Duodenal mucosa (tissue), 2 donors: ENCODE data around the gene DLL1.

Source experiments
- H3K27ac ChIP-seq: one replicate; pipeline ENCODE4 v1.7.0; 2013; ENCODE audit warnings: low read depth, low read length
- H3K27me3 ChIP-seq, 2 donors: one replicate each; pipeline ENCODE4 v1.7.0; 2013; ENCODE audit warnings: low read length in 2 of 2, control low read depth in 1 of 2; ENCODE audit not compliant: insufficient read depth in 2 of 2, control insufficient read depth in 1 of 2
- H3K36me3 ChIP-seq, 2 donors: one replicate each; pipeline ENCODE4 v1.7.0; 2013; ENCODE audit warnings: low read length in 2 of 2, control low read depth in 1 of 2; ENCODE audit not compliant: insufficient read depth in 2 of 2, control insufficient read depth in 1 of 2
- H3K4me1 ChIP-seq, 2 donors: one replicate each; pipeline ENCODE4 v1.7.0; 2013; ENCODE audit warnings: low read length in 2 of 2, control low read depth in 1 of 2; ENCODE audit not compliant: insufficient read depth in 2 of 2, control insufficient read depth in 1 of 2
- H3K4me3 ChIP-seq, 2 donors: one replicate each; pipeline ENCODE4 v1.7.0; 2013; ENCODE audit warnings: low read length in 2 of 2, low read depth in 1 of 2
- H3K9ac ChIP-seq, 2 donors: one replicate each; pipeline ENCODE4 v1.7.0; 2013; ENCODE audit warnings: low read length in 2 of 2, low read depth in 1 of 2
- H3K9me3 ChIP-seq, 2 donors: one replicate each; pipeline ENCODE4 v1.7.0; 2013; ENCODE audit warnings: low read length in 2 of 2, control low read depth in 1 of 2; ENCODE audit not compliant: control insufficient read depth in 1 of 2

Gene DLL1

DNA sequence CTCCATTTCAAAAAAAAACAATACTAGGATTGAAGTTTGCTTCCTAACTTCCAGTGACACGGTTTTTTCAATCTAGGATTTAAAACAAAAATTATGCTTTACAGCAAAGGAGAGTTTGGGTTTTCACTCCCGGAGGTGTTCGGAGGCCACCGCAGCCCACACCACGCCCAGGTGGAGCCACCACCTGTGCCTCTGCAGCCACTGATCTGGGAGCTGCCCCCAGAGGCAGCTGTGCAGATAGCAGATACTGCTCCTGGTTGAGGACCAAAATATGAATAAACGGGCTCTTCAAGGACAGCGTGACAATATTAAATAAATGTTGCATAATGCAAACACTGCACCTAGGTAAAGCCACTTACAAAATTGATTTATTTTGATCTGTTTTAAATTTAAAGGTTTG, 30.2 kb downstream of the DLL1 start:
- Histone ChIP-seq H3K27me3 (peaks cover 0 to 4% of the 10 kb centered on the region in 2 donors), H3K4me3 (no peak overlapping the region), H3K9ac (no peak overlapping the region), H3K27ac (no peak overlapping the region), H3K36me3 (no peaks in the 10 kb centered on the region), H3K9me3 (no peaks in the 10 kb centered on the region), H3K4me1 (peaks cover 5 to 6% of the 10 kb centered on the region in 2 donors)

DNA sequence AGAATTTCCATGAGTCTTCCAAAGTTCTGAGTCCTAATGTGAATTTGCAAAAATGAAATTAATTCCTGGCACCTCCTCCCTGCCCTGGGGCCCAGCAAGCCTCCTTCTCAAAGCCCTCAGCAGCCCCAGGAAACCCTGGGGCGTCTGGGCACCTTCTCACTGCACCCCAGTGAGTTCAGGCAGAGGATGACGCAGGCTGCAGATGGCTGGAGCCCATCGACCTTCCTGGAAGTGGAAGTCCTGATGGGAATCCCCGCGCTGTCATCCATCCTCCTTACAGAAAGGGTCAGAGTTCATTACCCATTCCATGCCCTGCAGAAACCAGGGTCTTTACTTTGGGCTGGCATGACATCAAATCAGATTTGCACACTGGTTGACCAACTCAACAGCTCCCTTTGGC, 31.6 kb downstream of the DLL1 start:
- Histone ChIP-seq H3K36me3 (no peaks in the 10 kb centered on the region), H3K27me3 (peaks cover 0 to 4% of the 10 kb centered on the region in 2 donors), H3K27ac (no peak overlapping the region), H3K4me3 (no peak overlapping the region), H3K4me1 (no peaks in the 10 kb centered on the region), H3K9ac (no peak overlapping the region), H3K9me3 (no peaks in the 10 kb centered on the region)

DNA sequence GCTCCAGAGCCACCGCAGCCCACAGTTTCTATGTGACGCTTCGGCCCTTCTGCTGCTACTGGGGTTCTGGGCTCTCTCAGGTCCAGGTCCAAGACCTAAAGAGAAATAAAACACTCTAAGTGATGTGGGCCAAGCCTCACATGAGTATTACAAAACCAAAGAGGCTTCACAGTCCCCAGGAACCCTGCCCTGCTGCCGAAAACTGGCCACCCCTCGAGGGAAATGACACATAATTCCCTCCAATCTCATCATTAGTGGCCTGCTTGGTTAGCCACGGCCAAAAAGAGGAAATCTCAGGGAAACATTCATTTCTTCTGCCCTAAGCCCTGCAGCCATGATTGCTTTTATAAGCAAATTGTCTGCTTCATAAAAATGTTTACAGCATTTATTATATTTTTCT, 32.5 kb downstream of the DLL1 start:
- H3K9me3 ChIP-seq = no peaks in the 10 kb centered on the region
- H3K9ac ChIP-seq = no peak overlapping the region
- no peak overlapping the region for H3K27ac ChIP-seq
- peaks cover 0 to 4% of the 10 kb centered on the region in 2 donors for H3K27me3 ChIP-seq
- H3K36me3 ChIP-seq = no peaks in the 10 kb centered on the region
- H3K4me1 ChIP-seq = no peaks in the 10 kb centered on the region
- H3K4me3 ChIP-seq = no peak overlapping the region

DNA sequence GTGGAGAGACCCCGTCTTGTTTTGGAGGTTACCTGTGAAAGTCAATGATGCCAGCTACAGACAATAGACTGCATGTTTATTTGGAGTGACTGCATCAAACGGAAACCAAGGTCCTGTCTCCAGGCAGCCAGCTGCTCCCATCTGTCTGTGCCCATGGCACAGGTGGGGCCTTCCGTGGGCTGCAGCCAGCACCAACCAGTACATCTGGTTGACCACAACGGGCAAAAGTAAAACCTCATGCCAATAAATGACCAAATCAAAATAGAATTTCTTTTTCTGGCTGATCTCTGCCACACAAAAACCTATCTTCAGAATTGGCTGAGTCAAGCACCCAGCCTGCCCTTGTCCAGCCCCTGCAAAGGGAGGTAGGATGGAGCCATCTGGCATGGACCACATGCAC, 33.5 kb downstream of the DLL1 start:
- Histone ChIP-seq H3K4me3 (no peak overlapping the region), H3K9ac (no peak overlapping the region), H3K4me1 (no peaks in the 10 kb centered on the region), H3K9me3 (no peaks in the 10 kb centered on the region), H3K27me3 (peaks cover 0 to 4% of the 10 kb centered on the region in 2 donors), H3K27ac (no peak overlapping the region), H3K36me3 (no peaks in the 10 kb centered on the region)

DNA sequence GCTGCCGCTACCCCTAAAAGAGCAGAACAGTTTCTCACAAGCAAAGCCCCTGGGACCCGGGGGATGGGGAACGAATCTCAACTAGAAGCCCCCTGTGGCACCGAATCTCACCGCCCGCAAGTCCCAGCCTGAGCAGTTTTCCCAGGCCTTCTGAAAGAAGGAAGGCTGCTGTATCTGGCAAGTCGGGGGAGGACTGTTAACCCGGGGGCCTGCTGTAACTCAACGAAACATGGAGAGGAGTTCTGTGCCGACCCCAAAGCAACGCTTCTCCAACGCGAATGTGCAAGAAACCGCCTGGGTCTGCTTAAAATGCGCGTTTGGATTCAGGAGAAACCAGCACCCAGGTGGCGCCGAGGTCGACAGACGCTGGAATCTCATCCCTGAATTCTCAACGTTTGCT, 34.2 kb downstream of the DLL1 start:
- Histone ChIP-seq H3K36me3 (no peaks in the 10 kb centered on the region), H3K9me3 (no peaks in the 10 kb centered on the region), H3K4me3 (no peak overlapping the region), H3K27me3 (no peaks in the 10 kb centered on the region), H3K9ac (no peak overlapping the region), H3K27ac (no peak overlapping the region), H3K4me1 (no peaks in the 10 kb centered on the region)

DNA sequence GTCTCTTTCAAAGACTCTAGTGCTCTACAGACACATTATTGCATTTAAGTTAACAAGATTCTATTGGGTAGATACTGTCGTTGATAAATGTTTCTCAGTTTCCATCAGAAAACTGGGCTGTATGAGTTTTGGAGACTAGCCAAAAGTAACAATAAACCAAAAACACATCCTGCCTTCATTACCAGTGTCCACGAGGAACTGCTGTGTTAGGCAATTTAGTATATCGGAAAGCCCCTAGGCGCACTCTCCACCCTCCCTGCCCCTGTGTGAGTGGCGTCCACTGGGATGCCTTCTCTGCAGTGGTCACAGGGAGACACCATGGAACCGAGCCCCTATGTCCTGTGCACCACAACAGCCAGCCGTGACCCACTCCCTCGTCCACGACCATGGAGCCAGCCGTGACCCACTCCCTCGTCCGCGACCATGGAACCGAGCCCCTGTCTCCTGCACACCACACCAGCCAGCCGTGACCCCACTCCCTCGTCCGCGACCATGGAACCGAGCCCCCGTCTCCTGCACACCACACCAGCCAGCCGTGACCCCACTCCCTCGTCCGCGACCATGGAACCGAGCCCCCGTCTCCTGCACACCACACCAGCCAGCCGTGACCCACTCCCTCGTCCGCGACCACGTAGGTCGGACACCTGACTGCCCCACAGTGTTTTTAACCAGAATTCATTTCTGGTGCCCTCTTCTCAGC, 35.3 kb downstream of the DLL1 start:
- Histone ChIP-seq H3K9ac (no peak overlapping the region), H3K27ac (no peak overlapping the region), H3K27me3 (no peaks in the 10 kb centered on the region), H3K36me3 (no peaks in the 10 kb centered on the region), H3K9me3 (no peaks in the 10 kb centered on the region), H3K4me3 (no peak overlapping the region), H3K4me1 (no peaks in the 10 kb centered on the region)

DNA sequence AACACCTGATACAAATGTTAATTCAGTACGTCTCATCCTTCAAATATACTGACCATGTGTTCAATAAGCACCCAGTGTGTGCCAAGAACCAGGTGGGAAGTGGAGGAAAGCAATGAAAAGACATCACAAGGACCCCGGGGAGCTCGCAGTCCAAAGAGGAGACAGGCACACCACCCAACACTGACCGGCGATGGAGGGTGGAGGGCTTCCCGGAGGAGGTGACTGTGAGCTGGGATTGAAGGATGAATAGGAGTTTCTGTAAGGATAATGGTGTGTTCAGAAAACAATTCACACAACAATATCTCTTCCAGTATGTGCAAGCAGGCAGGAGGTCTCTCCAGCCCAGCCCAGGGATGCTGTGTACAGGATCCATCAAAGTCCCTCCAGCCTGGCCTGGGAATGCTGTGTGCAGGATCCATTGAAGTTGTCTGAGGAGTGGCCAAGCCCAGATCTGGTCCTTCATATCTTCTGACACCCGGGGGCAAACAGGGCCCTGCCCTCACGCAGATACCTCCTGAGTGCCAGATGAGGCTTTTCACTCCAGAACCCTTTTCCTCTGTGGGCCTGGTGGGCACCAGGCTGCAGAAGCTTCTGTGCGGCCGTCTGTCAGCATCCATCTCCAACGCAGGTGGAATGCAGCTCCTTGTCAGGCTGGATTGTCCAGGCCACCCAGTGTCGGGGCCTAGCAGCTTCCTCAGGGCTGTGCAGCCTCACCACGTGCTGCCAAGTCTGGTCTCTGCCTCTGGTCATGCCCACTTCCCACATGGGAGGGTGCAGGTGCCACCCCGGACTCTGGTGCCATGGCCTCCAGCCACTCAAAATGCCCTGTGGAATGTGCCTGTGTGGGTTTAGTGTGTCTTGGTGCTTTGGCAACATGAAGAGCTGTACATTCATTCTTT, 36.3 kb downstream of the DLL1 start:
- Histone ChIP-seq H3K9ac (no peak overlapping the region), H3K36me3 (no peaks in the 10 kb centered on the region), H3K4me3 (no peak overlapping the region), H3K4me1 (no peaks in the 10 kb centered on the region), H3K9me3 (no peaks in the 10 kb centered on the region), H3K27me3 (no peaks in the 10 kb centered on the region), H3K27ac (no peak overlapping the region)

DNA sequence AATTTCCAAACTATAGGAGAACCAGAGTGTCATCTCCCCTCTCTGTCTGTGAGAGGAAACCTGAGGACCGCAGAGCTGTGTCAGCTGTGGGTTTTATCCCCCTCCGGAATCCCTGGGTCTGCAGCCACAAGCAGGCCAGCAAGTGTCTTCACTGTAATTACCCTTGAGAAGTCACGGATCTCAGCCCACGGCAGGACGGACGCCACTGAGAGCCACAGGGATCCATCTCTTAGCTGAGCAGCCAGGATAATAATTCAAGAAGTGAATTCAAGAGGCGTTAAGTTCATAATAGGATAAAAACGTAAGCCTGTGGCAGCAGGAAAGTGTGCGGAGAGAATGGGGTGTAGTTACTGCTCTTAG, 37.0 kb downstream of the DLL1 start:
- H3K4me1 ChIP-seq = no peaks in the 10 kb centered on the region
- no peak overlapping the region for H3K4me3 ChIP-seq
- no peaks in the 10 kb centered on the region for H3K9me3 ChIP-seq
- H3K36me3 ChIP-seq = no peaks in the 10 kb centered on the region
- no peak overlapping the region for H3K27ac ChIP-seq
- H3K27me3 ChIP-seq = no peaks in the 10 kb centered on the region
- no peak overlapping the region for H3K9ac ChIP-seq

DNA sequence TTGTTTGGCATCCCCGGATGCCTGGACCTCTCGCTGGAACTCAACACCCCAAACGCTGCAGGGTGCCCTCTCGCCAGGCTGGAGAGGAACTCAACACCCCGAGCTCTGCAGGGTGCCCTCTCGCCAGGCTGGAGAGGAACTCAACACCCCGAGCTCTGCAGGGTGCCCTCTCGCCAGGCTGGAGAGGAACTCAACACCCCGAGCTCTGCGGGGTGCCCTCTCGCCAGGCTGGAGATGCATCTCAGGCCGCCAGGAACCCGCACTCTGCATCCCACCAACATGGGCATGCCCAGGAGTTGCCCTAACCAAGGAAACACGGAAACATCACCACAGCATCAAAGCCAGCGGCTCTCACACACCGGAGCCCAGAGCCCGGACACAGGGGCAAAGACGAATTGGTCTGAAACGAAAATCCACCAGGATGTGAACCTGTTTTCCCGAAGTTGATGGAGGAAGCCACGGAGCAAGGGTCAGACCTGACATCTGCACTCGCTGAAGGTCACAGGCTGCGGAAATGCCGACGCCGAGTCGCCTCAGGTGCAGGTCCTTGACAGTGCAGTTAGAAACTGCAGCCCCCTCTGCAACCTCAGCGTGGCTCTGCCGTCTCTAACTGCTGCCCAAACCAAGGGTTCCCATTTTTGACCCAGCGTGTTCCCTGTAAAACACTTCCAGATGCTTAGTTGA, 37.5 kb downstream of the DLL1 start:
- no peak overlapping the region for H3K27ac ChIP-seq
- H3K27me3 ChIP-seq = no peaks in the 10 kb centered on the region
- H3K4me3 ChIP-seq = no peak overlapping the region
- no peaks in the 10 kb centered on the region for H3K4me1 ChIP-seq
- H3K9ac ChIP-seq = no peak overlapping the region
- no peaks in the 10 kb centered on the region for H3K9me3 ChIP-seq
- H3K36me3 ChIP-seq = no peaks in the 10 kb centered on the region
